WI38 (cell line): ENCODE results near the gene PGAM2.
"Not testable (repeated sequence)": the region's sequence is repeated elsewhere in the genome, so short reads cannot be mapped to it uniquely, and the experiment has no call there.

Experiments used
- H3K4me3 ChIP-seq: 2 replicates; pipeline ENCODE4 v1.5.1; 2011; ENCODE audit warnings: low read depth, mild to moderate bottlenecking, control low read depth, low read length
- CTCF ChIP-seq: IDR thresholded peaks from 2 replicates; pipeline ENCODE4 v1.5.1; 2012; ENCODE audit warnings: low read depth, mild to moderate bottlenecking, control low read depth, low read length

PGAM2 gene

GRCh38 chr7:44018857-44019807 is 46.2 kb downstream of the PGAM2 start:
- peak overlapping the region; percentile 75 for H3K4me3 ChIP-seq
- TF ChIP-seq CTCF, result peak; percentile 43

- not testable (repeated sequence) for H3K4me3 ChIP-seq
Observed at GRCh38 chr7:44015090-44015489, 50.3 kb downstream of the PGAM2 start.
